ENCODE measurements around the gene SIX4.

GRCh38 chr14:60722357-60723115 is 1.6 kb downstream of the SIX4 start:
- TF ChIP-seq, protein P1, sequence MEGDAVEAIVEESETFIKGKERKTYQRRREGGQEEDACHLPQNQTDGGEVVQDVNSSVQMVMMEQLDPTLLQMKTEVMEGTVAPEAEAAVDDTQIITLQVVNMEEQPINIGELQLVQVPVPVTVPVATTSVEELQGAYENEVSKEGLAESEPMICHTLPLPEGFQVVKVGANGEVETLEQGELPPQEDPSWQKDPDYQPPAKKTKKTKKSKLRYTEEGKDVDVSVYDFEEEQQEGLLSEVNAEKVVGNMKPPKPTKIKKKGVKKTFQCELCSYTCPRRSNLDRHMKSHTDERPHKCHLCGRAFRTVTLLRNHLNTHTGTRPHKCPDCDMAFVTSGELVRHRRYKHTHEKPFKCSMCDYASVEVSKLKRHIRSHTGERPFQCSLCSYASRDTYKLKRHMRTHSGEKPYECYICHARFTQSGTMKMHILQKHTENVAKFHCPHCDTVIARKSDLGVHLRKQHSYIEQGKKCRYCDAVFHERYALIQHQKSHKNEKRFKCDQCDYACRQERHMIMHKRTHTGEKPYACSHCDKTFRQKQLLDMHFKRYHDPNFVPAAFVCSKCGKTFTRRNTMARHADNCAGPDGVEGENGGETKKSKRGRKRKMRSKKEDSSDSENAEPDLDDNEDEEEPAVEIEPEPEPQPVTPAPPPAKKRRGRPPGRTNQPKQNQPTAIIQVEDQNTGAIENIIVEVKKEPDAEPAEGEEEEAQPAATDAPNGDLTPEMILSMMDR (IDR thresholded peaks at IDR 0.05; ENCODE audit: insufficient read depth, low read depth, low read length) = no peak
- TF ChIP-seq EZH2 (IDR thresholded peaks at IDR 0.05; ENCODE audit: insufficient read depth, low read length) = no peak
